GM10248 (cell line): ENCODE results near the gene MDC1.
A peak's percentile ranks its signal among the peaks of the same experiment; 100 is the strongest.

Experiments
- CTCF ChIA-PET: fragments of 300-600 bp; sonication (Branson Sonifier 250); formaldehyde crosslinking; extraction: SDS; loops from one replicate; lab custom pipeline; 2021; ENCODE audit warnings: antibody characterized with exemption; lab: Yijun Ruan, JAX
- POLR2A ChIA-PET: fragments of 350-650 bp; sonication (Branson Sonifier 250); formaldehyde crosslinking; extraction: SDS; loops from one replicate; lab custom pipeline; 2020; ENCODE audit warnings: antibody characterized with exemption; lab: Yijun Ruan, JAX
- DNase-seq: peaks from one replicate; pipeline ENCODE4 v3.0.0; 2012; ENCODE audit errors: extremely low spot score
- CTCF ChIP-seq: IDR thresholded peaks from 2 replicates; pipeline ENCODE4 v1.5.1; 2012; ENCODE audit warnings: mild to moderate bottlenecking, low read depth; ENCODE audit errors: extremely low read depth, missing control alignments, control extremely low read depth

MDC1 gene

GRCh38 chr6:30735668-30736314 is 18.7 kb upstream of the MDC1 start:
- POLR2A ChIA-PET: interaction anchor here (0.7 kb wide), 1 partner anchor 122 kb away, joined by 7 read pairs; no protein-coding TSS in a partner anchor
- CTCF ChIA-PET: interaction anchor here (0.9 to 30.8 kb wide), 9 partner anchors 9 to 194 kb away, joined by 3 to 776 read pairs (median 4); partner anchors contain the start of gene DHX16
- DNase-seq: peak; percentile 46
- TF ChIP-seq CTCF: no peak

- ChIA-PET CTCF (interaction anchor here (1.0 to 30.8 kb wide), 18 partner anchors 8 to 347 kb away, joined by 3 to 776 read pairs (median 8); partner anchors contain the start of genes DHX16 and VARS2), POLR2A (no interaction called here)
- no peak for TF ChIP-seq CTCF
- no peak for DNase-seq
These were observed 15.3 kb upstream of the MDC1 start for GRCh38 chr6:30732237-30732943.

GRCh38 chr6:30730601-30731435 is 13.7 kb upstream of the MDC1 start:
- peak; percentile 78 for DNase-seq
- CTCF ChIA-PET: interaction anchor here (0.6 to 30.8 kb wide), 61 partner anchors 8 to 349 kb away, joined by 3 to 776 read pairs (median 5); partner anchors contain the start of genes ATAT1, C6orf136, DDR1 and DHX16
- peak; percentile 98 for TF ChIP-seq CTCF
- POLR2A ChIA-PET: interaction anchor here (0.6 to 1.1 kb wide), 4 partner anchors 11 to 123 kb away, joined by 3 to 6 read pairs (median 4); no protein-coding TSS in a partner anchor

GRCh38 chr6:30727920-30728553 is 11.0 kb upstream of the MDC1 start:
- no peak for TF ChIP-seq CTCF
- POLR2A ChIA-PET: no interaction called here

GRCh38 chr6:30726506-30727413 is 9.7 kb upstream of the MDC1 start:
- no peak for DNase-seq
- ChIA-PET POLR2A (interaction anchor here (0.6 kb wide), 2 partner anchors 112 to 917 kb away, joined by 4 to 8 read pairs; no protein-coding TSS in a partner anchor), CTCF (interaction anchor here (1.5 to 30.8 kb wide), 2 partner anchors 9 to 50 kb away, joined by 4 to 776 read pairs; partner anchors contain the start of gene DHX16)
- no peak for TF ChIP-seq CTCF

More at GRCh38 chr6:30727920-30728553, 11.0 kb upstream of the MDC1 start:
- no peak for DNase-seq
- CTCF ChIA-PET: interaction anchor here (1.5 to 30.8 kb wide), 3 partner anchors 8 to 245 kb away, joined by 4 to 776 read pairs (median 21); partner anchors contain the start of gene DHX16
